Suppressor macrophage treated with lipopolysaccharide for 1 hour (primary cell): ENCODE data around the gene DNAJC4.

ENCODE experiments used
- DNase-seq, 3 donors: peaks; one replicate each; pipeline ENCODE4 v3.0.0-alpha.2; 2020 to 2022

Gene DNAJC4

DNA sequence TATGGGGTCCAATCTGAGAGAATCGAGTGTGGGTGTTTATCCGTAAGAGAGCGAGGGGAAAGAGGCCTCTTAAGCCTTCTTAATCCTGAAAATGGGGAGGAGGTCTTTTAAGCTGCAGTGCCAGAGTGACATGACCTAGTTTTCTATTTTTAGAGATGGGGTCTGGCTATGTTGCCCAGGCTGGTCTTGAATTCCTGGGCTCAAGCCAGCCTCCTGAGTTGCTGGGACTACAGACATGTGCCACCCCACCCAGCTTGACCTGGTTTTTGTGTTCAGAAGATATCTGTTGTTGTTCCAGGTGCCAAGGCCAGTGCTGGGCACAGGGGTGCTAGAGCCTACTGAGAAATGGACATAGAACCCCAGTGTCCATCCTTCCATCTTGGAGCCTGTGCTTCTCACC lies 52.7 kb downstream of the DNAJC4 start:
- DNase-seq = no peak
